Stimulated activated CD4-positive, alpha-beta T cell treated with anti-CD3 and anti-CD28 coated beads, Interleukin-12 subunit alpha, Interleukin-12 subunit beta, amount 100 ng/mL, for 24 hours (primary cell): ENCODE measurements around the gene NMRK2.

Experiments used
- DNase-seq, 2 experiments: peaks; one replicate each; pipeline ENCODE4 v3.0.0-alpha.2; 2020; ENCODE audit warnings: low read depth in 2 of 2

The NMRK2 gene

DNA sequence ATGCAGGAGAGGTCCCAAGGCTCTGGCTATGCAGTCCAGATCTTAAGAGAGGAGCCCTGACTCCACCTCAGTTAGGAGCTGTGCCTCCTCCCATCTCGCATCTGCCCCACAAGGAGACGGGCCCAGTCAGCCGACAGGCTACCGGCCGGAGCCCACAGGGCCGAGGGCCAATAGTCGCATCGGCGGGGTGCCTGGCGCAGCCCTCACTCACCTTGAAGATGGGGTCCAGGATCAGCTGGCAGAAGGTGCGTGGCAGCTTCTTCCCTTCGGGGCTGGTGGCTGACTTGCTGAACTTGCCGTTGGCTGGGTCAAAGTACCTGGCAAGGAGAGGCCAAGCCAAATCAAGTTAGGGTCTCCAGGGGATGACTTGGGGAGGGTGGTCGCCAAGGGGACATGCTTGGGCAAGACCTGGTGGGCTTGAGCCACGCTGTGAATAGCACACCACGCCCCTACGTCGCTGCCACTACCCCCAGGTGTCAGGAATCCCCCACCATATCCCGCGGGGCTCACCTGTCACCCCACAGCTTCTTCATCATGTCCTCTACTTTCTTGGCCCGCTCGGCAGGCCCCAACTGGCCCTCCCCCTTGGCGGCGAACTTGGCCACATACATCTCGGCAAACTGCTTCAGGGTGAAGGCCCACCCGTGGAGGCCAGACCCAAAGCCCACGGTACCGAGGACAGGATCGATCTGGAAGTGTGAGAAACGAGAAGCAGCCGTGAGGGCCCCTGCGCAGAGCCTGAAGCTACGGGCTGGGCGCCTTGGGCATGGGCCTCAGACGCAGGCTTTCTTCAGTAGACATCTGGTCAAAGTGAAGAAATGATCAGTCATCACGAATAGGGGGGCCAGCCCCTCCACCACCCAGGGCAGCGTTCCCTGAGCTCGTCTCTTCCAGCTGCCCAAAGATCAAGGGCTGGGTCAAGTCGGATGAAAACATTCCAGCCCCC, 49.1 kb downstream of the NMRK2 start:
- DNase-seq = no peak

- DNase-seq = no peak
Observed at GRCh38 chr19:3982701-3983541, 50.1 kb downstream of the NMRK2 start.

DNA sequence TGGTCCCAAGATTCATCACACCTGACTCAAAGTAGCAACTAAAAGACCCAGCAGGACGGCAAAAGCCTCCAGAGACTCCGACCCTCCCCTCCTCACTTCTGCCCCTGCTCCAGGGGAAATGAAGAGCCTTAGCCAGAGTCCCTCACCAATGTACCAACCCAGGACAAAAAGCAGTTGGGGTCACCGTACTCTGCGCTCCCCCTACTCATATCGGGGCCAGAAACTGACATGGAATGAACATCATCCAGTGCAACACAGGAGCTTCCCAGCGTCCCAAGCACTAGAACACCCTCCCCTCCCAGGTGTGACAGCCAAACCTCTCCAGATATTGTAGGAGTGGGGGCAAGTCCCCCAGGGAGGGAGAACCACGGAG, 50.7 kb downstream of the NMRK2 start:
- no peak for DNase-seq

GRCh38 chr19:3983936-3984583, 51.2 kb downstream of the NMRK2 start:
- DNase-seq = no peak

DNA sequence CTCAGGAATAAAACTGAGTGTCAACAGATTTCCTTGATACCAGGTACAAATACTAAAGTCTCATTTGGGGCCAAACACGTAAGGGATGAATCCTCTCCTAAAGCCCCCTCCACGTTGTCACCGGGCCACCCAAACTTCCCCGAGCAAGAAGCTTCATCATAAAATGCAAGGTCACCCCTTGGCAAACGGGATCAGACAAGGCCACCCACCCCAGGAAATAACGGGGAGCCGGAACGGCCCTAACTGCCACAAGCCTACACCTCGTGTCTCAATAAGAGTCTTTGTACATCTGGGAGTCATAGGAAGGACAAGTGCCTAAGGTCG, 51.7 kb downstream of the NMRK2 start:
- DNase-seq = no peak

- peak; percentile 81 for DNase-seq
Observed at GRCh38 chr19:3984908-3985642, 52.2 kb downstream of the NMRK2 start, which contains the start of gene EEF2. TSS of gene EEF2 (minus strand) at chr19:3985463. CDS start at chr19:3985380, 83 bp downstream.

GRCh38 chr19:3985643-3986259, 52.9 kb downstream of the NMRK2 start:
- DNase-seq = no peak

DNA sequence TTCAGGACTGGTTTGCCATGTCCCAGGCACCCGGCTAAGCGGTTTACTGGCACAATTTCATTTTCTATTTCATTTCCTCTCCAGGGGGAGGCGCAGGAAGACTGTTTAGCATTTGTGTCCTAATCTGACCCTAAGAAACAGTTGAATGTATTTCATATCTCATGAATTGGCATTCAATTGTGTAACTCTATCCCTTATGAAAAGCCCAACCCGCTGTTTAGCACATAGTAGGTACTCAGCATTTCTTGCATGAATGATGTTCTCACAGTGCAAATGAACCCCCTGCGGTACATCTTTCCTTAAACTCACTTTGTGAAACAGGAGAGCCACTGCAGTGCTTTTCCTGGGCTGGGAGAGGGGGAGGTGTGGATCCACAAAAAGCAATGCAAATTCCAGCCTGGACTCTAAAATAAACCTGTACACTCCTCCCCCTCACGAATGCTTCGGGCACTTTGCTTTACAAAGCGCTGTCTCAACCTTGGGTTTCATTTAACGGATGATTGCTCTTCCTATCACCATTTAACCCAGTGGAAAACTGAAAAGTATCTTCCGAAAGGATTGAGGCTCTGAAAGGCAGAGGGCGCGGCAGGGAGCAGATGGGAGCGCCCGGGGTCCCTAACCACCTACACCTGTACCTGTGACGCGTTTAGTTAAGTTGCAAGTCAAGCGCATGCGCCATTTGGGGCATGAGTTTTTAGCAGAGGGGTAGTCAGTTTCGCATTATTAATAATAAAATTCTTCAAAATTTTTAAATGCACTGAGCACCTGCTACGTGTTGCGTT, 53.6 kb downstream of the NMRK2 start:
- no peak for DNase-seq

GRCh38 chr19:3987619-3988371, 54.9 kb downstream of the NMRK2 start:
- peak; percentile 73 to 82 for DNase-seq

DNA sequence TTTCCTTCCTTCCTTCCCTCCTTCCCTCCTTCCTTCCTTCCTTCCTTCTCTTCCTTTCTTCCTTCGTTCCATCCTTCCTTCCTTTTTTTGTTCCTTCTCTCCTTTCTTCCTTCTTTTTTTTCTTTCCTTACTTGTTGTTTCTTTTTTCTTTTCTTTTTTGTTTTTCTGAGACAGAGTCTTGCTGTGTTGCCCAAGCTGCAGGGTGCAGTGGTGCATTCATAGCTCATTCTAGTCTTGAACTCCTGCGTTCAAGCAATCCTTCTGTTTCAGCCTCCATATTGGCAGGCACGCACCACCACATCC, 57.9 kb downstream of the NMRK2 start:
- DNase-seq = no peak
